Loucy (cell line): ENCODE results near the gene INTS11.

ENCODE experiments used
- H2AFZ ChIP-seq: fragments of 200-600 bp; sonication (generic); 2 replicates; pipeline ENCODE4 v1.6.0; 2016; ENCODE audit warnings: antibody characterized with exemption, mild to moderate bottlenecking, low read length, moderate library complexity
- H3F3A ChIP-seq: fragments of 200-600 bp; 2 replicates; pipeline ENCODE4 v1.6.0; 2016; ENCODE audit warnings: antibody characterized with exemption, low read depth, mild to moderate bottlenecking
- H3K27me3 ChIP-seq: fragments of 200-600 bp; sonication (generic); 2 replicates; pipeline ENCODE4 v1.6.1; 2014; ENCODE audit warnings: low read length, mild to moderate bottlenecking; ENCODE audit not compliant: insufficient read depth, poor library complexity, severe bottlenecking
- H3K36me3 ChIP-seq: fragments of 200-600 bp; sonication (generic); 2 replicates; pipeline ENCODE4 v1.6.1; 2016; ENCODE audit warnings: low read length; ENCODE audit not compliant: insufficient read depth
- H3K4me1 ChIP-seq: fragments of 200-600 bp; sonication (generic); 2 replicates; pipeline ENCODE4 v1.5.1; 2014; ENCODE audit warnings: low read length, mild to moderate bottlenecking; ENCODE audit not compliant: insufficient read depth, poor library complexity, severe bottlenecking
- H3K4me2 ChIP-seq: fragments of 200-600 bp; sonication (generic); 2 replicates; pipeline ENCODE4 v1.6.0; 2014; ENCODE audit warnings: antibody characterized with exemption, low read length, low read depth, mild to moderate bottlenecking; ENCODE audit not compliant: poor library complexity, severe bottlenecking
- H3K4me3 ChIP-seq: fragments of 200-600 bp; sonication (generic); 2 replicates; pipeline ENCODE4 v1.5.1; 2014; ENCODE audit warnings: low read length, mild to moderate bottlenecking, mixed read lengths; ENCODE audit not compliant: poor library complexity, severe bottlenecking
- H3K79me2 ChIP-seq: fragments of 200-600 bp; sonication (generic); 2 replicates; pipeline ENCODE4 v1.6.1; 2014; ENCODE audit warnings: low read length; ENCODE audit not compliant: insufficient read depth
- H3K9ac ChIP-seq: fragments of 200-600 bp; sonication (generic); 2 replicates; pipeline ENCODE4 v1.6.0; 2014; ENCODE audit warnings: mild to moderate bottlenecking, low read depth, low read length, moderate library complexity; ENCODE audit not compliant: poor library complexity, severe bottlenecking
- H3K9me2 ChIP-seq: fragments of 200-600 bp; sonication (generic); replicated peaks from 2 replicates; pipeline ENCODE4 v1.6.1; 2016; ENCODE audit warnings: low read depth, low read length, mixed read lengths
- H3K9me3 ChIP-seq: fragments of 200-600 bp; sonication (generic); 2 replicates; pipeline ENCODE4 v1.6.1; 2014; ENCODE audit warnings: mild to moderate bottlenecking, antibody characterized with exemption, low read length, low read depth; ENCODE audit not compliant: insufficient read depth
- H4K20me1 ChIP-seq: fragments of 200-600 bp; sonication (generic); 2 replicates; pipeline ENCODE4 v1.6.0; 2014; ENCODE audit warnings: antibody characterized with exemption, low read length, mild to moderate bottlenecking; ENCODE audit not compliant: insufficient read depth, poor library complexity, severe bottlenecking
- CTCF ChIP-seq: fragments of 200-600 bp; sonication (generic); conservative IDR thresholded peaks from 2 replicates; pipeline ENCODE4 v1.5.1; 2014; ENCODE audit warnings: mild to moderate bottlenecking, antibody characterized with exemption, low read length
- EZH2phosphoT487 ChIP-seq: fragments of 200-600 bp; IDR thresholded peaks from 2 replicates; pipeline ENCODE4 v1.6.1; 2018; ENCODE audit warnings: antibody characterized with exemption, mild to moderate bottlenecking, moderate library complexity, borderline replicate concordance

INTS11 gene

GRCh38 chr1:1364266-1364665 lies 39.8 kb upstream of the INTS11 start:
- no peaks in the 10 kb centered on the region for H4K20me1 ChIP-seq
- H3K79me2 ChIP-seq = no peaks in the 10 kb centered on the region
- H3K4me1 ChIP-seq = no peaks in the 10 kb centered on the region
- no peak overlapping the region for H2AFZ ChIP-seq
- H3K36me3 ChIP-seq = no peaks in the 10 kb centered on the region
- no peak for TF ChIP-seq CTCF
- no peak for TF ChIP-seq EZH2phosphoT487
- no peaks in the 10 kb centered on the region for H3K27me3 ChIP-seq
- H3K9ac ChIP-seq = no peak overlapping the region
- no peak overlapping the region for H3K4me2 ChIP-seq
- no peak overlapping the region for H3K4me3 ChIP-seq
- no peaks in the 10 kb centered on the region for H3F3A ChIP-seq
- no peaks in the 10 kb centered on the region; the same call in 1 of the 2 replicates for H3K9me3 ChIP-seq
- no peaks in the 10 kb centered on the region for H3K9me2 ChIP-seq

GRCh38 chr1:1361982-1362423 lies 37.5 kb upstream of the INTS11 start:
- Histone ChIP-seq H3F3A (no peaks in the 10 kb centered on the region), H3K36me3 (no peaks in the 10 kb centered on the region), H3K4me2 (no peak overlapping the region), H4K20me1 (no peaks in the 10 kb centered on the region), H2AFZ (no peak overlapping the region), H3K4me3 (no peak overlapping the region), H3K4me1 (no peaks in the 10 kb centered on the region), H3K9me2 (no peaks in the 10 kb centered on the region), H3K27me3 (no peaks in the 10 kb centered on the region), H3K9ac (no peak overlapping the region), H3K9me3 (no peaks in the 10 kb centered on the region; the same call in 1 of the 2 replicates), H3K79me2 (no peaks in the 10 kb centered on the region)
- TF ChIP-seq CTCF (no peak), EZH2phosphoT487 (no peak)

- Histone ChIP-seq H3K4me2 (no peak overlapping the region), H3K4me3 (no peak overlapping the region), H3K4me1 (no peaks in the 10 kb centered on the region), H3K9ac (no peak overlapping the region), H3F3A (no peaks in the 10 kb centered on the region), H2AFZ (no peak overlapping the region), H3K36me3 (no peaks in the 10 kb centered on the region), H3K27me3 (no peaks in the 10 kb centered on the region), H4K20me1 (no peaks in the 10 kb centered on the region), H3K9me2 (no peaks in the 10 kb centered on the region), H3K79me2 (no peaks in the 10 kb centered on the region), H3K9me3 (no peaks in the 10 kb centered on the region)
- no peak for TF ChIP-seq EZH2phosphoT487
- no peak for TF ChIP-seq CTCF
Observed at GRCh38 chr1:1361233-1361981, 36.9 kb upstream of the INTS11 start.
